ENCODE data around the gene DCST2. TPM values are rescaled to one million over a fixed set of nuclear protein-coding genes. Genes with fewer than 3 reads are reported as not detected.

DCST2 gene
- total and polyA plus RNA-seq, 2 of the 8 experiments (the other 6 are each of a cell fraction or from before 2014, with no cell fraction given) = 0.43 to 2.1 TPM

DNA sequence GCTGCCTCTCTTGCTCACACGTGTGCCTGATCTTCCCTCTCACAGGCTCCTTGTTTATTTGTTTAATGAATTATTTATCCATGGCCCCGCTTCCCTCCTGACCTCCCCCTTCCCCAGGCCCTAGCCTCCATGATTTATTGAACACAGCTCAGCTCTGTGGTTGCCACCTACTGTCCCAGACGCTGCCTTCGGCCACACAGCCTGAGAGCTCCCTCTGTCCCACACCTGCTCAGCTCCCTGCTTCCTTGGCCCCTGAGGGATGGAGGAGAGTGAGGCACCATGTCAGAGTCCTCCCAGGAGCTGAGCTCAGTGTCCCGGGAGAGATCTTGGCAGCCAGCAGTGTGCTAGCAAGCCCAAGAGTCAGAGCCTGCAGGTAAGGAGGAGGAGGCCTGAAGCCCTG lies 42.0 kb upstream of the DCST2 start:
- H3K79me2 ChIP-seq (ENCODE audit: control insufficient read depth in 1 of 2, insufficient read depth in 2 of 2, low read length in 2 of 2) = no peaks in the 10 kb centered on the region
- no peak overlapping the region for H3K4me2 ChIP-seq (ENCODE audit: insufficient read depth in 1 of 2, low read depth in 2 of 2, low read length in 2 of 2)
- POLR2A ChIA-PET (ENCODE audit: partially characterized antibody) = interaction anchor here (0.7 to 1.9 kb wide), 5 partner anchors 8 to 118 kb away, joined by 3 to 5 read pairs (median 5); partner anchors contain the start of genes ADAM15 and EFNA4
- no peak overlapping the region for H4K5ac ChIP-seq (ENCODE audit: insufficient read length, low read depth, low read length)
- H3K27me3 ChIP-seq (replicated peaks in 1 of 4; ENCODE audit: control insufficient read depth in 3 of 4, extremely low read depth in 1 of 4, insufficient read depth in 3 of 4, low read length in 3 of 4) = peaks cover 16 to 29% (median 28%) of the 10 kb centered on the region in 4 experiments
- no peak for DNase-seq (ENCODE audit: low read depth in 1 of 2, low spot score in 2 of 2)
- peaks cover 2 to 7% of the 10 kb centered on the region in 2 experiments for H4K20me1 ChIP-seq (replicated peaks in 1 of 2; ENCODE audit: control insufficient read depth in 1 of 2, insufficient read depth in 2 of 2, low read length in 2 of 2)
- no peak overlapping the region for H3K14ac ChIP-seq (ENCODE audit: insufficient read length)
- no peak overlapping the region for H2BK120ac ChIP-seq (replicated peaks; ENCODE audit: low read depth, low read length)
- no peak overlapping the region for H2AK5ac ChIP-seq (ENCODE audit: low read depth, low read length)
- H4K91ac ChIP-seq (replicated peaks; ENCODE audit: insufficient read length, low read length) = no peak overlapping the region
- H3K9me3 ChIP-seq (ENCODE audit: insufficient read depth in 2 of 2, low read depth in 1 of 2, low read length in 1 of 2) = no peaks in the 10 kb centered on the region
- H2AFZ ChIP-seq (ENCODE audit: low read length) = no peak overlapping the region
- no peak overlapping the region for H2BK15ac ChIP-seq (ENCODE audit: low read length)
- no peak overlapping the region for H3K9ac ChIP-seq (replicated peaks in 1 of 4; ENCODE audit: extremely low read depth in 1 of 4, low read depth in 3 of 4, low read length in 3 of 4)
- H3K56ac ChIP-seq (replicated peaks; ENCODE audit: insufficient read length, low read depth, low read length) = no peak overlapping the region
- WGBS, 2 experiments (ENCODE audit: extremely low coverage in 1 of 2, insufficient coverage in 1 of 2, insufficient read length in 1 of 2, insufficient replicate concordance in 2 of 2, low coverage in 1 of 2, low lambda C conversion rate in 2 of 2, missing lambda C conversion rate in 1 of 2) = 64% methylated on average over 5 of the region's 5 CpGs; no CpG with 5 or more reads in 1 of the 2 experiments
- no peak overlapping the region for H2BK20ac ChIP-seq (ENCODE audit: low read length)
- no peaks in the 10 kb centered on the region for H3K79me1 ChIP-seq (ENCODE audit: low read depth, low read length)
- no peak overlapping the region for H2BK12ac ChIP-seq (ENCODE audit: low read depth, low read length)
- H3K4me1 ChIP-seq (replicated peaks in 1 of 4; ENCODE audit: control insufficient read depth in 3 of 4, insufficient read depth in 4 of 4, low read length in 3 of 4) = peaks cover 4 to 28% (median 16%) of the 10 kb centered on the region in 4 experiments
- no peak overlapping the region; the same call in 1 of the 2 replicates for H4K8ac ChIP-seq (ENCODE audit: extremely low read depth, insufficient read depth, low read length)
- no peaks in the 10 kb centered on the region for H3K36me3 ChIP-seq (ENCODE audit: control insufficient read depth in 2 of 4, insufficient read depth in 4 of 4, low read length in 3 of 4)
- peaks cover 16% of the 10 kb centered on the region for H3K23me2 ChIP-seq (ENCODE audit: low read depth, low read length)
- CTCF ChIA-PET (ENCODE audit: partially characterized antibody) = interaction anchor here (1.2 to 33.9 kb wide), 7 partner anchors 10 to 176 kb away, joined by 3 to 907 read pairs (median 6); partner anchors contain the start of genes ADAM15, EFNA4 and KRTCAP2
- H3K4ac ChIP-seq (replicated peaks; ENCODE audit: insufficient read length, low read depth, low read length) = no peak overlapping the region
- H3K23ac ChIP-seq (ENCODE audit: insufficient read length) = no peak overlapping the region
- FAIRE-seq = no peak
- no peak overlapping the region for H3K27ac ChIP-seq (ENCODE audit: low read depth, low read length)
- no peak overlapping the region for H3K18ac ChIP-seq (ENCODE audit: extremely low read depth, low read length)
- no peak overlapping the region for H2BK5ac ChIP-seq (ENCODE audit: low read depth, low read length)
- TF ChIP-seq SUZ12 (IDR thresholded peaks at IDR 0.05; ENCODE audit: low read length) (0 out of 2 replicates have a peak, but pooled peaks have one; percentile 8), ATF3 (IDR thresholded peaks at IDR 0.05; ENCODE audit: insufficient read depth, low read depth, low read length) (no peak)
- no peak overlapping the region for H3K4me3 ChIP-seq (ENCODE audit: extremely low read depth in 1 of 4, insufficient read depth in 2 of 4, low read depth in 3 of 4, low read length in 4 of 4)

All from H1 (cell line).